Stimulated activated naive CD4-positive, alpha-beta T cell (primary cell): ENCODE results near the gene FSTL4.

Experiments used
- DNase-seq, 6 experiments: peaks; one replicate each; lab custom pipeline; 2025; lab: John Stamatoyannopoulos, UW

Gene FSTL4

GRCh38 chr5:133426264-133426663, 186.1 kb downstream of the FSTL4 start:
- no peak for DNase-seq

- DNase-seq, result no peak
These were observed 186.6 kb downstream of the FSTL4 start for GRCh38 chr5:133425764-133426163.

- DNase-seq, result no peak
These were observed 187.1 kb downstream of the FSTL4 start for GRCh38 chr5:133425222-133425621.

- DNase-seq, result peak in 5 of 6 experiments; percentile 28 to 57 (median 37)
These were observed 188.6 kb downstream of the FSTL4 start for GRCh38 chr5:133423618-133424282.

GRCh38 chr5:133423011-133423617, 189.2 kb downstream of the FSTL4 start:
- no peak for DNase-seq

GRCh38 chr5:133421806-133422205, 190.5 kb downstream of the FSTL4 start:
- DNase-seq, result no peak

- DNase-seq, result no peak
These were observed 190.9 kb downstream of the FSTL4 start for GRCh38 chr5:133421394-133421793.

- DNase-seq, result no peak
These were observed 191.7 kb downstream of the FSTL4 start for GRCh38 chr5:133420440-133421301.

GRCh38 chr5:133415906-133416305, 196.4 kb downstream of the FSTL4 start:
- no peak for DNase-seq

- no peak for DNase-seq
These were observed 196.8 kb downstream of the FSTL4 start for GRCh38 chr5:133415506-133415905.

GRCh38 chr5:133412661-133413060, 199.7 kb downstream of the FSTL4 start:
- DNase-seq, result no peak

GRCh38 chr5:133410335-133410828, 202.0 kb downstream of the FSTL4 start:
- DNase-seq, result no peak

- DNase-seq, result no peak
These were observed 203.1 kb downstream of the FSTL4 start for GRCh38 chr5:133409210-133409674.

GRCh38 chr5:133408322-133408721, 204.0 kb downstream of the FSTL4 start:
- no peak for DNase-seq

GRCh38 chr5:133406977-133407632, 205.2 kb downstream of the FSTL4 start:
- no peak for DNase-seq

- DNase-seq, result no peak
These were observed 205.9 kb downstream of the FSTL4 start for GRCh38 chr5:133406208-133406976.

GRCh38 chr5:133405275-133406034, 206.9 kb downstream of the FSTL4 start:
- no peak for DNase-seq

GRCh38 chr5:133404724-133405123, 207.6 kb downstream of the FSTL4 start:
- no peak for DNase-seq

GRCh38 chr5:133403741-133404364, 208.5 kb downstream of the FSTL4 start:
- DNase-seq, result no peak

GRCh38 chr5:133402775-133403174, 209.6 kb downstream of the FSTL4 start:
- DNase-seq, result no peak
